ENCODE results near the gene EEF2K. TPM values are rescaled to one million over a fixed set of nuclear protein-coding genes. Genes with fewer than 3 reads are reported as not detected.

EEF2K gene
- polyA plus RNA-seq, 2 of the 4 experiments (the other 2 are of a cell fraction): 8.2 to 9.4 TPM

DNA sequence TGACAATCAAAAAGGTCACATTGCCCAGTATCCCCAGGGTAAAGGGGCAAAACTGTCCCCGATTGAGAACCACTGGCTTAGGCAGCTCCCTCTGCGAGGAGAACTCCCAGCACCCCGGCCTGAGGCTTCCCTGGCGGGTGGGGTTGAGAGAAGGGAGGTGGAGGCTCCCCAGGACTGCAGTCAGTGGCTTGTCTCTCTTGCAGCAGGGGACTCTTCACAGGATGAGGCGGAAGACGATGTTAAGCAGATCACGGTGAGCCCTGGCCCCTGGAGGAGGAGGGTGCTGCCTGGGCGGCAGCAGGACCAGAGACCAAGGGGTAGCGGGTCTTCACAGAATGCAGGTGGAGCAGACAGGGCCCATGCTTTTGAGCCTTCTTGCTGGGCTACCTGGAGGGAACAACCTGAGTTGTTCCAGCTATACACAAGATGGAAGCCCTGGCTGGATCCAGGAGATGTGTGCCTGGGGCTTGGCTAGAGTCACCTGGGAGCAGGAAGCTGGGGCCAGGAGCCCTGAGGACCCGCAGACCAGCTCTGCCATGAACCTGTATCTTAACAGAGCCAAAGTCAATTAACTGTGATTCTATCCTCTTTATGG is 107.9 kb downstream of the EEF2K start:
- DNase-seq (ENCODE audit: low read depth in 1 of 2, low spot score in 1 of 2): no peak
- TF ChIP-seq HOXA7 (CRISPR knock-in tag; IDR thresholded peaks at IDR 0.05) (no peak), HEYL (CRISPR knock-in tag; IDR thresholded peaks at IDR 0.05) (no peak), ZFP36 (IDR thresholded peaks at IDR 0.05; ENCODE audit: borderline replicate concordance, partially characterized antibody) (no peak), MAFK (IDR thresholded peaks at IDR 0.05; ENCODE audit: partially characterized antibody) (no peak), POLR2A (IDR thresholded peaks at IDR 0.05; ENCODE audit: low read length) (no peak), JUN (IDR thresholded peaks at IDR 0.05) (no peak), PHF8 (IDR thresholded peaks at IDR 0.05; ENCODE audit: borderline replicate concordance, low read depth) (no peak), POLR2AphosphoS2 (conservative IDR thresholded peaks at IDR 0.05; ENCODE audit: low read length) (no peak), RAD21 (conservative IDR thresholded peaks at IDR 0.05 in 1 of 2, IDR thresholded peaks at IDR 0.05 in 1 of 2) (no peak), TP53 (CRISPR knock-in tag; IDR thresholded peaks at IDR 0.05) (no peak)
- ChIA-PET POLR2A (no interaction called here), CTCF (interaction anchor here (0.7 to 6.0 kb wide), 5 partner anchors 11 to 1157 kb away, joined by 3 to 42 read pairs (median 4); no protein-coding TSS in a partner anchor)
- 87% methylated on average over 10 of the region's 10 CpGs for WGBS (ENCODE audit: missing lambda C conversion rate)
- no peak for ATAC-seq
- Histone ChIP-seq H3K4me2 (no peak overlapping the region), H3K27ac (no peak overlapping the region), H3K4me3 (no peak overlapping the region), H3K9me3 (no peaks in the 10 kb centered on the region), H3K4me1 (no peaks in the 10 kb centered on the region)
- no peak for FAIRE-seq

DNA sequence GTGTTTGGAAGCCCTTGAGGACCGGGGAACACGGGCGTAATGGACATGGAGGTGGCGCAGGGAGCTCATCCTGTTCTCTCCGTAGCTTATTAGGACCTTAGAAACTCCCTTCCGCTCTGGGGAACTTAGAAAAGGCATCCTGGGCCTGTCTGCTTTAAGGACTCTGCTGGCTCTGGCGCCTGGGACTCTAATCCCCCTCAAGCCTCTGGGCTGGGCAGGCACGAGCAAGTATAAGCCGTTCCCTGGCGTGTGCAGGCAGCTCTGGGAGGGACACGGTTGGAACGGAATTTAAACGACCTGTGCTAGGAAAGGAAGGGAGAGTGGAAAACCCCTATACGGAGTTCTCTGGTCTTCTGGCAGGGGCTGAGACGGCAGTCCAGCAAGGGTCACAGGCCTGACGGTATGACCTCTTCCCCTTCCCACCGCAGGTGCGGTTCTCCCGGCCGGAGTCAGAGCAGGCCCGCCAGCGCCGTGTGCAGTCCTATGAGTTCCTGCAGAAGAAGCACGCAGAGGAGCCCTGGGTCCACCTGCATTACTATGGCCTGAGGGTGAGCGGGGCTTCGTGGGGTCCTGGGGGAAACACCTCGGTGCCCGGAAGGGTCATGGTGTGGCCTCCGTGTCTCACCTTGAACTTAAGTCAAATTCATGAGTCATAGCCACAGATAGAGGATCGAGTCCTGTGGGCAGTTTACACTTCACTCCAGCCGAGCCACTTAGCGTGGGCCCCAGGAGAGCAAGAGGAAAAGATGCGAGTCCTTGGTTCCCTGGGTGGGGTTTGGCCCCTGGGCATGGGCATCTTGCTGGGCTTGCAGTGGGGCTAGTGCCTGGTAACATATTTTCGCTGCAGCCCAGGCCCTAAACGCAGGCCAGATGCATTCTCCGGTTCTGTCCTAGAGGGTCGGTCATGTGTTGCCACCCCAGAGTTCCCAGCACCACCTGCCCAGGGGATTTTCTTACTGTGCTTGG is 108.9 kb downstream of the EEF2K start:
- Histone ChIP-seq H3K4me3 (no peak overlapping the region), H3K27ac (no peak overlapping the region), H3K4me1 (no peaks in the 10 kb centered on the region), H3K4me2 (no peak overlapping the region), H3K9me3 (no peaks in the 10 kb centered on the region)
- no peak for ATAC-seq
- TF ChIP-seq FOXS1 (CRISPR knock-in tag; IDR thresholded peaks at IDR 0.05): no peak
- 87% methylated on average over 36 of the region's 37 CpGs for WGBS (ENCODE audit: missing lambda C conversion rate)
- POLR2A ChIA-PET: no interaction called here
- no peak for DNase-seq (ENCODE audit: low read depth in 1 of 2, low spot score in 1 of 2)
- CTCF ChIA-PET: interaction anchor here (0.7 to 1.9 kb wide), 6 partner anchors 12 to 1158 kb away, joined by 3 to 6 read pairs (median 4); no protein-coding TSS in a partner anchor
- no peak for FAIRE-seq

DNA sequence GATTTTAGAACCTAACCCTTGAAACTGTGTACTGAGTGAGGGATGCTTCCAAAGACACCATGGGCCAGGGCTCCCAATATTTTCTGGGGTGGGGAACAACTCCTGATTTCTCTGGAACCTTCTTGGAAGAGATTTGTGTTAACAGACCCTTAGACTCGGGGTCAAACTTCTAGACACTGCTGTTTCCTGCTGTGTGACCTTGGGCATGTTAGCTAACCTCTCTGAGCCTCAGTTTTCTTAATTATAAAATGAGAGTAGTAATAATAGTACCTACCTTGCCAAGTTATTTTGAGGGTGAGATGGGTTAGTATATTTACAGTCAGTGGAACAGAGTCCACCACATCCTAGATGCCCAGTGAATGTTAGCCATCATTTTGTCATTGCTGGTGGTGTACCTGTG is 109.9 kb downstream of the EEF2K start:
- POLR2A ChIA-PET: no interaction called here
- H3K4me2 ChIP-seq: no peak overlapping the region
- WGBS (ENCODE audit: missing lambda C conversion rate): 79% methylated on average over 1 of the region's 1 CpG
- no peaks in the 10 kb centered on the region for H3K4me1 ChIP-seq
- no peak overlapping the region for H3K4me3 ChIP-seq
- CTCF ChIA-PET: interaction anchor here (0.9 to 1.9 kb wide), 4 partner anchors 13 to 1159 kb away, joined by 3 to 6 read pairs (median 4); no protein-coding TSS in a partner anchor
- no peak overlapping the region for H3K27ac ChIP-seq
- no peaks in the 10 kb centered on the region for H3K9me3 ChIP-seq
- DNase-seq (ENCODE audit: low read depth in 1 of 2, low spot score in 1 of 2) (no peak), ATAC-seq (no peak), FAIRE-seq (no peak)
- TF ChIP-seq HOXB13 (CRISPR knock-in tag; IDR thresholded peaks at IDR 0.05; ENCODE audit: low read depth) (no peak), ZFP36 (IDR thresholded peaks at IDR 0.05; ENCODE audit: borderline replicate concordance, partially characterized antibody) (peak; percentile 55)

DNA sequence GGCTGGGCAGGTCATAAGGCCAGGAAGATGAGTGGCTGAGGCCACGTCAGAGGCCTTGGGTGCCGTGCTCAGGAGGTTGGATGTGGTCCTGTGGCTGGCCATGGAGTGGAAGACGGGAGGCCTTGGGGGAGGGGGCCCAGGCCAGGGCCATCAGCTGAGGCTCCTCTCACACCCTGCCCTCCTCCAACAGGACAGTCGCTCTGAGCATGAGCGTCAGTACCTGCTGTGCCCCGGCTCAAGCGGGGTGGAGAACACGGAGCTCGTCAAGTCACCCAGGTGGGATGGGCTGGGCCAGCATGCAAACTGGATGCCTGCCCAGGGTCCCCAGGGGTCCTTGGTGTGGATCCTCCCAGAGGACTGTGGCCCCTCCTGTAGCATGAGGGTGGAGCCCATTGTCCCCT is 110.3 kb downstream of the EEF2K start:
- FAIRE-seq: no peak
- CTCF ChIA-PET: interaction anchor here (1.1 to 1.4 kb wide), 2 partner anchors 16 to 1160 kb away, joined by 3 to 6 read pairs; no protein-coding TSS in a partner anchor
- ATAC-seq: no peak
- no peak for DNase-seq (ENCODE audit: low read depth in 1 of 2, low spot score in 1 of 2)
- 82% methylated on average over 7 of the region's 9 CpGs for WGBS (ENCODE audit: missing lambda C conversion rate)
- POLR2A ChIA-PET: no interaction called here
- no peak overlapping the region for H3K27ac ChIP-seq
- H3K4me2 ChIP-seq: no peak overlapping the region
- no peaks in the 10 kb centered on the region for H3K4me1 ChIP-seq
- no peak overlapping the region for H3K4me3 ChIP-seq
- H3K9me3 ChIP-seq: no peaks in the 10 kb centered on the region
- TF ChIP-seq KDM1A (IDR thresholded peaks at IDR 0.05; ENCODE audit: low read depth): no peak
- TF ChIP-seq NR3C1 (IDR thresholded peaks at IDR 0.05): no peak
- TF ChIP-seq CHD2 (IDR thresholded peaks at IDR 0.05; ENCODE audit: low read length, partially characterized antibody): no peak
- TF ChIP-seq, protein P1, sequence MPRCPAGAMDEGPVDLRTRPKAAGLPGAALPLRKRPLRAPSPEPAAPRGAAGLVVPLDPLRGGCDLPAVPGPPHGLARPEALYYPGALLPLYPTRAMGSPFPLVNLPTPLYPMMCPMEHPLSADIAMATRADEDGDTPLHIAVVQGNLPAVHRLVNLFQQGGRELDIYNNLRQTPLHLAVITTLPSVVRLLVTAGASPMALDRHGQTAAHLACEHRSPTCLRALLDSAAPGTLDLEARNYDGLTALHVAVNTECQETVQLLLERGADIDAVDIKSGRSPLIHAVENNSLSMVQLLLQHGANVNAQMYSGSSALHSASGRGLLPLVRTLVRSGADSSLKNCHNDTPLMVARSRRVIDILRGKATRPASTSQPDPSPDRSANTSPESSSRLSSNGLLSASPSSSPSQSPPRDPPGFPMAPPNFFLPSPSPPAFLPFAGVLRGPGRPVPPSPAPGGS (IDR thresholded peaks at IDR 0.05): no peak
- no peak for TF ChIP-seq KDM5A (IDR thresholded peaks at IDR 0.05)
- TF ChIP-seq, protein P2, sequence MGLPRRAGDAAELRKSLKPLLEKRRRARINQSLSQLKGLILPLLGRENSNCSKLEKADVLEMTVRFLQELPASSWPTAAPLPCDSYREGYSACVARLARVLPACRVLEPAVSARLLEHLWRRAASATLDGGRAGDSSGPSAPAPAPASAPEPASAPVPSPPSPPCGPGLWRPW (IDR thresholded peaks at IDR 0.05): no peak
- TF ChIP-seq PHF8 (IDR thresholded peaks at IDR 0.05; ENCODE audit: borderline replicate concordance, low read depth): no peak
- TF ChIP-seq MAFK (IDR thresholded peaks at IDR 0.05; ENCODE audit: partially characterized antibody): no peak
- TF ChIP-seq, protein P3, sequence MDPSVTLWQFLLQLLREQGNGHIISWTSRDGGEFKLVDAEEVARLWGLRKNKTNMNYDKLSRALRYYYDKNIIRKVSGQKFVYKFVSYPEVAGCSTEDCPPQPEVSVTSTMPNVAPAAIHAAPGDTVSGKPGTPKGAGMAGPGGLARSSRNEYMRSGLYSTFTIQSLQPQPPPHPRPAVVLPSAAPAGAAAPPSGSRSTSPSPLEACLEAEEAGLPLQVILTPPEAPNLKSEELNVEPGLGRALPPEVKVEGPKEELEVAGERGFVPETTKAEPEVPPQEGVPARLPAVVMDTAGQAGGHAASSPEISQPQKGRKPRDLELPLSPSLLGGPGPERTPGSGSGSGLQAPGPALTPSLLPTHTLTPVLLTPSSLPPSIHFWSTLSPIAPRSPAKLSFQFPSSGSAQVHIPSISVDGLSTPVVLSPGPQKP (IDR thresholded peaks at IDR 0.05; ENCODE audit: low read depth, low read length): no peak
- TF ChIP-seq, protein P4, sequence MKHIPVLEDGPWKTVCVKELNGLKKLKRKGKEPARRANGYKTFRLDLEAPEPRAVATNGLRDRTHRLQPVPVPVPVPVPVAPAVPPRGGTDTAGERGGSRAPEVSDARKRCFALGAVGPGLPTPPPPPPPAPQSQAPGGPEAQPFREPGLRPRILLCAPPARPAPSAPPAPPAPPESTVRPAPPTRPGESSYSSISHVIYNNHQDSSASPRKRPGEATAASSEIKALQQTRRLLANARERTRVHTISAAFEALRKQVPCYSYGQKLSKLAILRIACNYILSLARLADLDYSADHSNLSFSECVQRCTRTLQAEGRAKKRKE (CRISPR knock-in tag; IDR thresholded peaks at IDR 0.05; ENCODE audit: low read depth): no peak
- TF ChIP-seq SMC3 (IDR thresholded peaks at IDR 0.05): no peak
- no peak for TF ChIP-seq NFE2L2 (conservative IDR thresholded peaks at IDR 0.05; ENCODE audit: low read length)
- TF ChIP-seq CBX8 (IDR thresholded peaks at IDR 0.05): no peak
- no peak for TF ChIP-seq CBX2 (IDR thresholded peaks at IDR 0.05; ENCODE audit: borderline replicate concordance, low read depth)
- TF ChIP-seq FOSL2 (IDR thresholded peaks at IDR 0.05): no peak
- no peak for TF ChIP-seq FOSL2 (CRISPR knock-in tag; IDR thresholded peaks at IDR 0.05)
